RKO (cell line): ENCODE data around the gene COL8A1.
"Not testable (repeated sequence)": the region's sequence is repeated elsewhere in the genome, so short reads cannot be mapped to it uniquely, and the experiment has no call there.

Experiments used
- DNase-seq: peaks from one replicate; pipeline ENCODE4 v3.0.0-alpha.2; 2016; ENCODE audit warnings: low spot score

The COL8A1 gene

GRCh38 chr3:99709686-99710085 lies 71.3 kb downstream of the COL8A1 start:
- no peak for DNase-seq

- DNase-seq = no peak
Observed at GRCh38 chr3:99710094-99710493, 71.7 kb downstream of the COL8A1 start.

- no peak for DNase-seq
Observed at GRCh38 chr3:99711351-99711750, 73.0 kb downstream of the COL8A1 start.

GRCh38 chr3:99712291-99712954 lies 74.0 kb downstream of the COL8A1 start:
- no peak for DNase-seq

GRCh38 chr3:99713440-99713839 lies 75.0 kb downstream of the COL8A1 start:
- no peak for DNase-seq

GRCh38 chr3:99714146-99714545 lies 75.8 kb downstream of the COL8A1 start:
- no peak for DNase-seq

GRCh38 chr3:99714575-99714974 lies 76.2 kb downstream of the COL8A1 start:
- DNase-seq = no peak

GRCh38 chr3:99716463-99716995 lies 78.1 kb downstream of the COL8A1 start:
- DNase-seq = no peak

- DNase-seq = no peak
Observed at GRCh38 chr3:99720985-99721632, 82.7 kb downstream of the COL8A1 start.

GRCh38 chr3:99721633-99722007 lies 83.2 kb downstream of the COL8A1 start:
- no peak for DNase-seq

- DNase-seq = no peak
Observed at GRCh38 chr3:99724276-99724675, 85.9 kb downstream of the COL8A1 start.

GRCh38 chr3:99730870-99731269 lies 92.5 kb downstream of the COL8A1 start:
- DNase-seq = no peak

- no peak for DNase-seq
Observed at GRCh38 chr3:99731499-99731898, 93.1 kb downstream of the COL8A1 start.

- not testable (repeated sequence) for DNase-seq
Observed at GRCh38 chr3:99740371-99740770, 102.0 kb downstream of the COL8A1 start.

- DNase-seq = no peak
Observed at GRCh38 chr3:99741588-99741987, 103.2 kb downstream of the COL8A1 start.

GRCh38 chr3:99747915-99748314 lies 109.5 kb downstream of the COL8A1 start:
- peak; percentile 43 for DNase-seq

GRCh38 chr3:99751649-99752048 lies 113.3 kb downstream of the COL8A1 start:
- DNase-seq = peak; percentile 86

- DNase-seq = peak; percentile 84
Observed at GRCh38 chr3:99753268-99753975, 115.0 kb downstream of the COL8A1 start.

GRCh38 chr3:99755831-99756230 lies 117.4 kb downstream of the COL8A1 start:
- DNase-seq = no peak

- no peak for DNase-seq
Observed at GRCh38 chr3:99757966-99758365, 119.6 kb downstream of the COL8A1 start.

GRCh38 chr3:99758502-99759177 lies 120.2 kb downstream of the COL8A1 start:
- no peak for DNase-seq

GRCh38 chr3:99760031-99760430 lies 121.6 kb downstream of the COL8A1 start:
- no peak for DNase-seq
